HG02759 (cell line): ENCODE data around the gene PKP3.
"Not testable (repeated sequence)": the region's sequence is repeated elsewhere in the genome, so short reads cannot be mapped to it uniquely, and the experiment has no call there.

ENCODE experiments used
- ATAC-seq: cut with Tn5 transposase; IDR thresholded peaks from one replicate; pipeline ENCODE4 v1.9.1; 2021; ENCODE audit warnings: mild to moderate bottlenecking, moderate library complexity; ENCODE audit not compliant: unreplicated experiment

PKP3 gene

GRCh38 chr11:409600-410483, 15.8 kb downstream of the PKP3 start:
- ATAC-seq, result no peak

- not testable (repeated sequence) for ATAC-seq
These were observed 16.7 kb downstream of the PKP3 start for GRCh38 chr11:410711-411110.

GRCh38 chr11:411520-411919, 17.5 kb downstream of the PKP3 start:
- ATAC-seq, result not testable (repeated sequence)

DNA sequence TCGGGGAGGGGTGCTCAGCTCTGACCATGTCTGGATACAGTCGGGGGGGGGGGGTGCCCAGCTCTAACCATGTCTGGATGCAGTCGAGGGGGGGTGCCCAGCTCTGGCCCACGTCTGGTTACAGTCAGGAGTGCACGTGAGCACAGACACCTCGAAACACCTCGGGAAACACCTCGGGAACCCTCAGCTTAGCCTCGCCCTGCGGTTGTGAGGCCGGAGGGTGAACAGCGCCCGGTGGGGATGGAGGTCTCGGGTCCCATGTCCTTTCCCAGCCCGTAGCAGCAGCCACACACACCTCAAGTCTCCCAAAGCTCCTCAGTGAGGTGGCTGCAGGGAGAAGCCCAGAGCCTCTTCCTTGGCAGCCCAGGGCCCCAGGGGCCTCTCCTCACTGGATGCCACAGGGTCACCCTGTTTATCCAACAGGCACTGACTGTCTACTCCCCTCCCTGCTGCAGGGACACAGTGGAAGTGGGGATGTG, 18.7 kb downstream of the PKP3 start:
- no peak for ATAC-seq

DNA sequence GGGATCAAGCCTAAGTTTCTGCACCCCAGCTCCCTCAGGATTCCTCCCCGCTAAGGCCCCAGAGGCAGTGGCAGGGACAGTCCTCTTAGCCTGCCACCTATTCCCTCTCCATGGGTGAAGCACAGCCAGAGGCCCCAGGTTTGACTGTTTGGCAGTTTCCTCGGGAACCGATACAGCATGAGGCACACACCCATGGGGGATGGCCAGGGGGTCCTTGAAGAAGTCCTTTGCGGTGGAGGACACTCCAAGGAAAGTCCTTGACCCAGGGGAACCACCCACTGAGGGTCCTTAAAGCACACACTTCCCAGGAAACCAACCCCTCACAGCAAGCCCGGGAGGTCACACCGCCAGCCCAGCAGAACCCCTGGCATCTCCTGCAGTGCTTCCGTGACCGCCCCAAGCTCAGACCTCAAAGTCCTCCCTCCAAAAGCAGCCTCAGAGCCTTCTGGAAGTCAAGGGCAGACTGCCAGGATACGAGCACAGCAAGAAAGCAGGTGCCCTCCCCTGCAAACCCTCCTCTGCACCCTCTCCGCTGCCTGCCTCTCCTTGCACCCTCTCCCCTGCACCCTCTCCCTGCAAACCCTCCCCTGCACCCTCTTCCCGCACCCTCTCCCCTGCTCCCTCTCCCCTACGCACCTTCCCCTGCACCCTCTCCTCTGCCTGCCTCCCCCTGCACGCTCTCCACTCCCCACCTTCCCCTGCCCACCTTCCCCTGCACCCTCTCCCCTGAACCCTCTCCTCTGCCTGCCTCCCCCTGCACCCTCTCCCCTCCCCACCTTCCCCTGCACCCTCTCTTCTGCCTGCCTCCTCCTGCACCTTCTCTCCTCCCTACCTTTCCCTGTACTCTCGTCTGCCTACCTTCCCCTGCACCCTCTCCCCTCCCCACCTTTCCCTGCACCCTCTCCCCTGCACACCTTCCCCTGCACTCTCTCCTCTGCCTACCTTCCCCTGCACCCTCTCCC, 19.4 kb downstream of the PKP3 start:
- ATAC-seq, result no peak

- ATAC-seq, result no peak
These were observed 20.4 kb downstream of the PKP3 start for GRCh38 chr11:414318-414857.

GRCh38 chr11:415640-416041, 21.6 kb downstream of the PKP3 start:
- ATAC-seq, result no peak

DNA sequence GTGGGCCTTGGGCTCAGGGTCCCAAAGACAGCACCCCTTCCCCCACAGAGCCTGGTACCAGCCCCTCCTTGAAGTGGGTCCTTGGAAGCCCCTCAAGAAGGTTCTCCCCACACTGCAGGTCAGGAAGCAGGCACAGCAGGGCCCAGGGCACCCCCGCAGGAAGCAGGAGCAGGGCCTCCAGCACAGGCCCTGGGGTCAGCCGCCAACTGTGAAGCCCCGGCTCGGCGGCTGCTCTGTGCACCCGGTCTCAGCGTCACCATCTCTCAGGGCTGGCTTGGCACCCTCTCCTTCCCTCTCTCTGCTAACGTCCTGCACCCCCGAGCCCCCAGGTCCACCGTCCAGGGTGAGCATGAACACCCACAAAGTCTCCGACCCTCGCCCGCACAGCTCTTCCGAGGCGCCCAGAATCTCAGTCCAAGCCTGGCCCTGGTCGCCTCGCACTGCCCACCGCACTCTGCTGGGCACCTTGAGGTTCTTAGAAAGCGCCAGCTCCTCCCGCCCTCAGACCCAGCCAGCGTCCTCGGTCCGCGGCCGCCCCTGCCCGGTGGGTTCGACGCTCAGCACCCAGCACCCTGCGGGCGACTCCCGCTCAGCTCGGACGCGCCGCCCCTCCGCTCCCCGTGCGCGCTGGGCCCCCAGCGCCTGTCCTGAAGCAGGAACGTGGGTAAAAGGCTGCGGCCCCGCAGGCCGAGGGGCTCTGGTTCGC, 22.2 kb downstream of the PKP3 start:
- no peak for ATAC-seq

DNA sequence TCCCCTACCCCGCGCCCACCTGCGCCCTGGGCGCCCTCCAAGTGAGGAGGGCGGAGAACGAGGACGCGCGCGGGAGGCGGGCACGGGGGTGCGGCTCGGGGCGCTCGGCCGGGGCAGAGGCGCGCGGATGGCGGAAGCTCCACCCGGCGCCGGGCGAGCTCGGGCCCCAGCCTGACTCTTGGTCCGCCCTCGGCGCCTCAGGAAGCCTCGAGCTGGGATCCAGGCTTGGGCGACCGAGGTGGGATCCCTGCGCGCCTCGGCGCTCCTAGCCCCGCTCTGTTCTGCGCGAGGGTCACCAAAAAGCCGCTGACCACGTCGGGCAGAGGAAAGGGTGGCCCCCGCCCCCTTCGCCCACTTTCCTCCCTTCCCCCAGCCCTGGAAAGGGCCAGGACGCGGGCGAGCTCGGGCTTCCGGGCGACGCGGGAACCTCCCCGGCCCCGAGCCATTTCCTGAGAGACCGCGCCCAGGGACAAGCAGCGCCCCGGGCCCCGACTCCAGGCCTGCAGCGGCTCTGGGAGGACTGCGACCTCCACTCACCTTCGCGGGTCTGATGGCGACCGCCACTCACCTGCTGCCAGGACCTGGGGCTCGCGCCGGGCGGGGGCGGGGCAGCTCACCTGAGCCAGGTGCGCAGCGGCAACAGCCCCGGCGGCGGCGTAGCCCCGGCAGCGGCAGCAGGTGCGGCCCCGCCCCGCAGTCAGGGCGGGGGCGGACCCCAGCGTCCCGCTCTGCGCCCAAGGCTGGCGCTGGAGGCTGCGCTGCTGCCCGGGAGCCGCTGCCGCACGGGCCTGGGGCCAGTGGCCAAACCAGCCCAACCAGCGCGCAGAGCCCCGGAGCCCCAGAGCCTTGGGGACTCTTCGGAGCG, 23.0 kb downstream of the PKP3 start:
- ATAC-seq, result peak; percentile 47

DNA sequence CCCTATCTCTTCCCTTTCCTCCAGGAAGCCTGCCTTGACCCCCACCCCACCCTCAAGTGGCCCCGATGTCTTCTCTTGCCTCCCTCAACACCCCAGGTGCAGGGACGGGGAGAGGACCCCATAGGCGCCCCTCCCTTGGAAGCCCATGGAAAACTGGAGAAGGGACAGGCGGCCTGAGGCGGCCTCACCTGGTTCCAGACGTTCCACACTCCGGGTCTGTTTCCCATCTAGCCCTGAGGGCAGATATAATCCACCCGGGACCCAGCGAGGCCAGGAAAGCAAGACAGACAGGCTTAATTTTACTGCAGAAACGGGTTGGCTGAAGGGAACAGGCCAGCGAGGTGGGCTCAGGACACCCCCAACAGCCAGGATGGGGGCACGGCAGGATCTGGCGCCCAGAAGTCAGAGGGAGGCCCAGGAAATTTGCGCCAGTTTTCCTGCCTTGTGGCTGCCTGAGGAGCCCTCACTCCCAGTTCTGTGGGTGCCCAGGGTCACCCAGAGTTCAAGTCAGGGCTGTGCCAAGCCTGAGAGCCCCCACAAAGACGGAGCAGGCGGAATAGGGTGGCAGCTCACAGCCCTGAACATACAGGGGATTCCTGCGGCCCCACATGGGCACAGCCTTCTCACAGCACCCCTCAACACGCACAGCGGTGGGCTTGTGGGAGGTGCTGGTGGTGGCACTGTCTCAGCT, 23.8 kb downstream of the PKP3 start:
- no peak for ATAC-seq

DNA sequence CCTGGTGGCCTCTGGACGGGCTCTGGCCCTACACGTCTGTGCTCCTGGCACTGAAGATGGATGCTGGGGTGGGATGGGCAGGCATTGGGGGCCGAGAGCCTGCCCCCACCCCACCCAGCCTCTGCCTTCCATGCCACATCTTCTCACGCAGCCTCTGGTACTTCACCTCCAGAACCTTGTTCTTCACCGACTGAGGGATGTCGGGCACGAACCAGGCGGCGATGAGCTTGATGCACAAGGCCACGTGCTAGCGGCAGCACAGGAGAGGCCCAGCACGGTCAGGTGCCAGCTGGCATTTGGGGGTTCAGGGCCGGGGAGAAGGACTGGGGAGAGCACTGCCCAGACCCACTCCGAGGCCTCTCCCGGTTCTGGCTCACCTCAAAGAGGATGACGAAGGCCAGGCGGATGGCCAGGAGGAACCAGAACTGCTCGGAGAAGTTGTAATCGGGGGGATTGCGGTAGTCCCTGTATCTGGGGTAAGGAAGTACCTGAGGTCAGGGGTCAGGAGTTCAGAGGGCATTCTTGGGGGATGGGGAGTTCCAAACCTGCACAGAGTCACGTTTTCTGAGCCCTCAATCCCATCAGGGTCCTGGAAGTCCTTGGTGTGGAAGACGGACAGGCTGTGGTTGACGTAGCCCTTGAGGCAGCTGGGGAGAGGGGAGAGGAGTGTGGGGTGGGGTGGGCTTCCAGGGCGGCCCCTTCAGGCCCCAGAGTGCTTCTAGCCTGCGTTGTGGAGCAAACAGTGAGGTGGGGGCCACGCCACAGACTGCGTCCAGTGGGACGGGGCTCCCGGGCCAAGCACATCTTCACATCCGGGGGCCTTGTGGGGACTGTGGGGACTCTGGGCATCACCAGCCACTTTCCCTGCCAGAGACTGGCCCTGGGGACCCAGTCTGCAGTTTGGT, 24.6 kb downstream of the PKP3 start:
- no peak for ATAC-seq

- no peak for ATAC-seq
These were observed 25.4 kb downstream of the PKP3 start for GRCh38 chr11:419248-420005.

DNA sequence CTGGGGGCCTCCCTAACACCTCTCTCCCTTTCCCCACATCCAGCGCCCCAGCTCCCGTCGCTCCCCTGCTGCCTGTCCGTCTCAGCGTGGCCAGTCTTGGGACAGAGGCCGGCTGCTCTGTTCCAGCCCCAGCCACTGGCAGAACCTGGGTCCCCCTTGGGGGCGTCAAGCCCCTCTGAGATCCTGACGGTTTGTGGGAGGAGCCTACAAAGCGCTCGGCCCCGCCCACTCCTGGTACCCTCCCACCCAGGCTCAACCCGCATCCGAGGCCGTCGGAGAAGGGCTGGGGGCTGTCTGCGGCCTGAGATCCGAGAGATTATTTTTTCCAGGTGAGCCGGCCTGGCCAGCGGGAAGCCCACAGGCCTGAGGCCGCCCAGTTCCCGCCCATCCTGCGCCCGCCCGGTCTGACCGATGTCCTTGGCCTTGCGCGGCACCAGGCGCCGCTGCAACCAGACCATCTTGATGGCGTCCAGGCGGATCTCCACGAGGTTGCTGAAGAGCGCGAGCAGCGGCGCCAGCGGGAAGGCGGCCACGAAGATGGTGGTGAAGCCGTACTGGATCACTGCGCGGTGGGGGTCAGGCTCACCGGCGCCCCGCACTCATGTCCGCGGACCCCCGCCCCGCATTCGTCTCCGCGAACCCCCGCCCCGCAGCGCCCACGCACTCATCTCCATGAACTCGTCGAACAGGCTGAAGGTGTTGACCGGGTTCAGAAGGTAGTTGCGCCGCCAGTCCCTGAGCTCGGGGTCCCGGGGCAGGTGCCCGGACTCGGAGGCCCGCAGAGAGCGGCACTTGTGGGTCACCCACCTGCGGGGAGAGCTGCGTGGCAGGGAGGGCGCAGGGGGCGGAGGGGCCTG, 26.3 kb downstream of the PKP3 start:
- no peak for ATAC-seq

DNA sequence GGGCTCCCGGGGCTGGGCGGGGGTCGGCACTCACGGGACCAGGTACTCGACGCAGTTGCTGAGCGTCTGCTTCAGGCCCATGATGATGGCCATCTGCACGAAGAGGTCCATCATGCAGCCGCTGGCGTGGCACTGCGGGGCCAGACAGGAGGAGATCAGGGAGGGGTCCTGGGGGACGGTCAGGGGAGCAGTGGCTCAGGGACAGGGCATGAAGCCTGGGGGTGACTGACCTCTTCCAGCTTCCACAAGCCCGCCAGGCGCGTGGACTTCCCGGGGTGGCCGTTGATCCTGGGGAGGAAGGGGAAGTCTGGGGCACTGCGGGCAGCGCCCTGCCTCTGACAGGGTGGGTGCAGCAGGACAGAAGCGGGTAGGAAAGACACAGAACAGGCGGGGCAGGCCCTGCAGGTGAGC, 26.9 kb downstream of the PKP3 start:
- ATAC-seq, result no peak

DNA sequence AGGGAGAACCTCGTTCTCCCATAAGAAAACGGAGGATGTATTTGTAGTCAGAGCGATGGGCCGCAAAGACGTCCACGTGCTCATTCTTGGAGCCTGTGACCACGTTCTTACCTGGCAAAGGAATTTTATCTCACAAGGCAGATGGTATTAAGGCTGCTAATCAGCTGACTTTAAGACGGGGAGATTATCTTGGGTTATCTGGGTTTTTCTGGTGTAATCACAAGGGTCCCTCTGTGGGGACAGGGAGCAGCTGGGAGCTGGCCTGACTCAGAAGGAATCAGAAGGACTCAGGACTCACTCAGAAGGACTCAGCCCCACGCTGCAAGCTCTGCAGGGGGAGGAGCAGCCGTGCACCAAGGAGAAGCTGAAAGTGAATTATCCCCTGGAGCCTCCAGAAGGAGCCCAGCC, 28.2 kb downstream of the PKP3 start:
- ATAC-seq, result no peak

- ATAC-seq, result no peak
These were observed 30.2 kb downstream of the PKP3 start for GRCh38 chr11:424232-424631.
